ENCODE results near the gene TECPR2.
"Not testable (repeated sequence)": the region's sequence is repeated elsewhere in the genome, so short reads cannot be mapped to it uniquely, and the experiment has no call there.

Gene TECPR2

GRCh38 chr14:102539544-102540314 lies 177.0 kb downstream of the TECPR2 start:
- no peak for DNase-seq

GRCh38 chr14:102540315-102541028 lies 177.7 kb downstream of the TECPR2 start:
- DNase-seq, result no peak

More at GRCh38 chr14:102539544-102540314, 177.0 kb downstream of the TECPR2 start:
- intact Hi-C loops (cut with DNase I), result no loop called here

GRCh38 chr14:102541029-102541491 lies 178.3 kb downstream of the TECPR2 start:
- intact Hi-C loops (cut with DNase I); DNase-seq: not testable (repeated sequence)

More at GRCh38 chr14:102540315-102541028, 177.7 kb downstream of the TECPR2 start:
- intact Hi-C loops (cut with DNase I), result no loop called here

GRCh38 chr14:102541771-102542170 lies 179.0 kb downstream of the TECPR2 start:
- no peak for DNase-seq
- intact Hi-C loops (cut with DNase I), result no loop called here

- no peak for DNase-seq
- intact Hi-C loops (cut with DNase I), result no loop called here
Observed at GRCh38 chr14:102544046-102544746, 181.5 kb downstream of the TECPR2 start.

- intact Hi-C loops (cut with DNase I), result no loop called here
- DNase-seq, result no peak
Observed at GRCh38 chr14:102544747-102545460, 182.2 kb downstream of the TECPR2 start.

- no peak for DNase-seq
- intact Hi-C loops (cut with DNase I), result no loop called here
Observed at GRCh38 chr14:102545461-102546265, 182.9 kb downstream of the TECPR2 start.

GRCh38 chr14:102548616-102549240 lies 186.0 kb downstream of the TECPR2 start:
- intact Hi-C loops (cut with DNase I), result no loop called here

GRCh38 chr14:102550927-102551401 lies 188.2 kb downstream of the TECPR2 start:
- intact Hi-C loops (cut with DNase I); DNase-seq: not testable (repeated sequence)

More at GRCh38 chr14:102548616-102549240, 186.0 kb downstream of the TECPR2 start:
- DNase-seq, result no peak

Measured in posterior cingulate gyrus (tissue), 11 donors.